GM12801 (cell line): ENCODE measurements around the gene INVS.

Source experiments
- TF ChIP-seq, protein P1 (sequence below): IDR thresholded peaks from one replicate; pipeline ENCODE4 v1.5.1; 2011; ENCODE audit warnings: control low read depth; ENCODE audit not compliant: insufficient read length; ENCODE audit errors: extremely low read depth

Gene INVS

DNA sequence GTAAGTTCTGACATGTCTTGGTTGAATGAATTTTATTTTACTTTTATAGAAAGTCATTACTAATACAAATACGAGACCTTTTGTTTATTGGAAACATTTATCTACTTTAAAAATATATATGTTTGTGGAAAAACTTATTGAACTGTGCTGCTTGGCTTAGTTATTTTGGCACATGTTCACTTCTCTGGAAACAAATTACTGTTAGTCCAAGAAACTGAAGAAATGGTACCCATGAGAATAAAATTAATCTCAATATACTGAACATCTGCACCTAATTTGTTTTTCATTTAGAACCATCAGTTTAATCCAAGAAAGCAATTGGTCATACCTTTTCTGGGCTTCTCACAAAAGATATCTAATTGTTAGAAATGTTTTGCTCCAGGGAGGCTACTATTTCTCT lies 32.2 kb downstream of the INVS start:
- TF ChIP-seq, protein P1, sequence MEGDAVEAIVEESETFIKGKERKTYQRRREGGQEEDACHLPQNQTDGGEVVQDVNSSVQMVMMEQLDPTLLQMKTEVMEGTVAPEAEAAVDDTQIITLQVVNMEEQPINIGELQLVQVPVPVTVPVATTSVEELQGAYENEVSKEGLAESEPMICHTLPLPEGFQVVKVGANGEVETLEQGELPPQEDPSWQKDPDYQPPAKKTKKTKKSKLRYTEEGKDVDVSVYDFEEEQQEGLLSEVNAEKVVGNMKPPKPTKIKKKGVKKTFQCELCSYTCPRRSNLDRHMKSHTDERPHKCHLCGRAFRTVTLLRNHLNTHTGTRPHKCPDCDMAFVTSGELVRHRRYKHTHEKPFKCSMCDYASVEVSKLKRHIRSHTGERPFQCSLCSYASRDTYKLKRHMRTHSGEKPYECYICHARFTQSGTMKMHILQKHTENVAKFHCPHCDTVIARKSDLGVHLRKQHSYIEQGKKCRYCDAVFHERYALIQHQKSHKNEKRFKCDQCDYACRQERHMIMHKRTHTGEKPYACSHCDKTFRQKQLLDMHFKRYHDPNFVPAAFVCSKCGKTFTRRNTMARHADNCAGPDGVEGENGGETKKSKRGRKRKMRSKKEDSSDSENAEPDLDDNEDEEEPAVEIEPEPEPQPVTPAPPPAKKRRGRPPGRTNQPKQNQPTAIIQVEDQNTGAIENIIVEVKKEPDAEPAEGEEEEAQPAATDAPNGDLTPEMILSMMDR: no peak

DNA sequence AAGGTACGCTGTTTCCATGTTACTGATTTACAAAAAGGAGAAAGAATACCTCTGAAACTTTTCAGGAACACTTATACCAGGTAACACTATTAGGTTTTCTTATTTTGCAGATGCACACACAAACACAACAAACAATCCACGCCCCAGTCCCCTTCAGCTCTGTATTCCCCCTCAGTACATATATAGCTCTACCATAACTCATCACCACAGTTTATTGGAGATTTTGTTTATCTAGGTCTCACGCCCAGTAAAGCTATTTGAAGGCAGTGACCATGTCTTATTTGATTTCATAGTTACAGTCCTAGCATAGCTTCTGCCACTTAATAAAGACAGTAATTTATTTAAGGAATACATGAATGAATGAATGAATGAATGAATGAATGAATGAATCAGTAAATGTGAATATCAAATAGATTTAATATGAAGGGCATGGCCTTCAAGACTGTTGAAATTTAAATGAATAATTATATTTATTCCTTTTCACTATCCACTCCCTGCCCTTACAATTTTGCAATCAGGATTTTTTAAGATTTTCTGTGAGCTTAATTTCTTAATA lies 32.9 kb downstream of the INVS start:
- TF ChIP-seq, protein P1: no peak

DNA sequence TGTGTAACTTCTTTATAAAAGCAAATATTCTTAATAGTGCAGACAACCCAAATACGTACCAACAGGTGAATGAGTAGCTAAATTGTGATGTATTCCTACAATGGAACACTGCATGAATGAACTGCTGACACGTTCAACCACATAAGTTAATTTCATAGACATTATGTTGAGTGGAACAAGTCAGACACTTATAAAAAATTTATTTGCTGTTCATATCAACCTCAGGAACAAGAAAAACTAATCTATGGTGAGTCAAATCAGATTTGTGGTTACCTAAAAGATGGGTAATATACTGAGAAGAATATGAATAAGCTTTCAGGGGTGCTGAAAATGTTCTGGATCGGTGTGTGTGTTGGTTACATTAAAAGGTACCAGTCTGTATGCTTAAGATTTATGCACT lies 35.7 kb downstream of the INVS start:
- TF ChIP-seq, protein P1: no peak

DNA sequence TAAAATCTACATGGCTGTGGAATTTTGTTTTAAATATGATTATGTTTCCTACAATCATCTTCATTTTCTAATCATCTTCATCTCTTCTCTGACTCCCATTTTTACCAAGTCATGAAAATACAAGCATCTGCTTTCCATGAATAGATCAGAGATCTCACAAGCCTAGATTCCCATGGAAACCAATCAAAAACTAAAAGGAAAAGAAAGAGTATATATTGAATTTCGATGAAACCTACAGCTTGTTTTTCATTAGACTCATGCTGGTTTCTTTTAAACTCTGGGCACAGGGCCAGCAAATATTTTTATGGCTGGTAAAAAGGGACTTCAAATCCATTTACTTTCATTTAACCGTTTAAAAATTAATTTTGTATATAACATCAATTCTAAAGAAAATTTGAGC lies 51.2 kb downstream of the INVS start:
- TF ChIP-seq, protein P1: no peak

DNA sequence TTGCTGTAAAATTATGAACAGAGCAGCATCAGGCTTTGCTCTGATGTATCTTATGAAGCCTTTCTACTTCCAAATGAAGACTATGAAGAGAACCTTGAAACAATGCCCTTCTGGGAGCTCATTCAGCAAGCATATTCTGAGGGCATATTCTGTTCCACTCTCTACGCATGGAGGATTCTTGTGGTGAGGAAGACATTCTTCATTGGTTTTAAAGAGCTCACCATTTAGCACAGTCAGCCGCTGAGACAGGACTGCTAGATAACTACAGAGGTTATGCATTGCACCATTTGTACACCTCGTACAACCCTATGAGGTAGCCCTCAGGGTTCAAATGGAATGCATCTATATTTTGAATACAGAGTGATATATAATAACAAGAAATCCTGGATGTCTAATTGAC lies 61.0 kb downstream of the INVS start:
- TF ChIP-seq, protein P1: no peak

DNA sequence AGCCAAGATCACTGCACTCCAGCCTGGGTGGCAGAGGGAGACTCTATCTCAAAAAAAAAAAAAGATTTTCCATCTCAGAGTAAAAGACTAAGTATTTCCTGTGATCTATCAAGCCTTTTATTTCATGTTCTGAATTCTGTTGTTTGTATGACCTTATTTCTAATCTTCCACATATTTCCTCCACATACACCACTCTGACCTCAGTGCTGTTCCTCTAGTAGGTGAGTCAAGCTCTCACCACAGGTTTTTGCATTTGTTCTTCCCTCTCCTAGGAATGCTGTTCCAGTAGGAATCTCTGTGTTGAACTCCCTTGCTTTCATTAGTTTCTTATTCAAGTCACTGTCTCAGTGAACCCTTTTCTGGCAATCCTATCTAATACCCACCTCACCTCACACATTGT lies 68.1 kb downstream of the INVS start:
- TF ChIP-seq, protein P1: no peak

DNA sequence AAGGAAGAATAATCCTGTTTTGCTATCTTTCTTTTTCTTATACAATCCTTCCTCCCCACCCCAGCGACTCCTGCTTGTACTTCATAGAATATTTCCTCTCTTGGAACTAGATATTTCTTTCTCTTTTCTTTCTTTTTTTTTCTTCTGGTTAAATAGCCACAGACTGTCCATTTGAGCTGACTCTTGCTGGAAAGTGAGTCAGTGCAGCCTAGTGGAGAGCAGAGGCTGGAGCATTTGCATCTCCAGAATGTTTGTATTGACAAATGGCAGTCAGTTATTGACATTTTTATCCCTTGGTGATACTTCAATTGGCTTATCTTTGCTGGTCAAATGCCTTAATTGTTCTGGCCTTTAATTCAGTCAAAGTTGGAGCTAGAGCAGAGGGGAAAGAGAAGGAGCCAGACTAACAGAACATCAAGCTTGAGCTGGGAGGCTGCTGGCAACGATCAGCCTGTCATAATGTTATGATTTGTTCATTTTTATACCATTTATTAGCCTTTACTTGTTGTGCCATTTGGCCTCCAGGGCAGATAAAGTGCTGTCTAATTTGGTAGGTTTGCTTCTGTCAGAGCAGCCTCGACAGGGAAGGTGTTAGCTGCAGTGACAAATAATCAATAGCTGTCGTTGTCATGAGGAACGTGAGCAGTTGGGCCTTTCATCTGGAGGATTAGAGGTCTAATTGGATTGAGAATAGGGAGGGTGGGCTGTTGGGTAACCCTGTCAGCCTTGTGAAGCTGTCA lies 69.0 kb downstream of the INVS start:
- TF ChIP-seq, protein P1: no peak
